MM.1S (cell line): ENCODE results near the gene TMEM204.

Experiments
- EZH2 ChIP-seq: fragments of 300-600 bp; sonication (generic); optimal IDR thresholded peaks from 2 replicates; pipeline ENCODE3; 2017; ENCODE audit warnings: low read depth, mild to moderate bottlenecking, antibody characterized with exemption, low read length, mixed read lengths
- TF ChIP-seq, protein P1 (sequence below): fragments of 300-600 bp; sonication (generic); IDR thresholded peaks from 2 replicates; pipeline ENCODE4 v1.5.1; 2016; ENCODE audit warnings: antibody characterized with exemption, low read length, mixed read lengths

DNA sequence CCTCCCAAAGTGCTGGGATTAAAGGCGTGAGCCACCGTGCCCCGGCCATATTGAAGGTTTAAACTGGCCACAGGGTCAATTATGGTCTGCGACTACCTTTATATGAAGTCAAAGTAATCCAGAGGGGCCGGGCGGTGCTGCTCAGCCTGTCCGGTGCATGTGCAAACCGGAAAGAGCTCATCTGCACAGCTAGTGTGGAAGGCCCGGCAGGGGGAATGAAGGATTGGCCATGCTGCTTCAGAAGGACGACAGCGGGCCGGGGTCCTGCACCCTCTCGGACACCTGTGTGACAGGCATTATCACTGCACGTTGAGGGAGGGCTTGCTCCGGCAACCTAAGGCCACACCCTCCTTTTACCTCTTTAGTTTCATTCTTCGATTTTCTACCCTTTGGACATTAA, 23.6 kb downstream of the TMEM204 start:
- TF ChIP-seq, protein P1, sequence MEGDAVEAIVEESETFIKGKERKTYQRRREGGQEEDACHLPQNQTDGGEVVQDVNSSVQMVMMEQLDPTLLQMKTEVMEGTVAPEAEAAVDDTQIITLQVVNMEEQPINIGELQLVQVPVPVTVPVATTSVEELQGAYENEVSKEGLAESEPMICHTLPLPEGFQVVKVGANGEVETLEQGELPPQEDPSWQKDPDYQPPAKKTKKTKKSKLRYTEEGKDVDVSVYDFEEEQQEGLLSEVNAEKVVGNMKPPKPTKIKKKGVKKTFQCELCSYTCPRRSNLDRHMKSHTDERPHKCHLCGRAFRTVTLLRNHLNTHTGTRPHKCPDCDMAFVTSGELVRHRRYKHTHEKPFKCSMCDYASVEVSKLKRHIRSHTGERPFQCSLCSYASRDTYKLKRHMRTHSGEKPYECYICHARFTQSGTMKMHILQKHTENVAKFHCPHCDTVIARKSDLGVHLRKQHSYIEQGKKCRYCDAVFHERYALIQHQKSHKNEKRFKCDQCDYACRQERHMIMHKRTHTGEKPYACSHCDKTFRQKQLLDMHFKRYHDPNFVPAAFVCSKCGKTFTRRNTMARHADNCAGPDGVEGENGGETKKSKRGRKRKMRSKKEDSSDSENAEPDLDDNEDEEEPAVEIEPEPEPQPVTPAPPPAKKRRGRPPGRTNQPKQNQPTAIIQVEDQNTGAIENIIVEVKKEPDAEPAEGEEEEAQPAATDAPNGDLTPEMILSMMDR, result no peak
- TF ChIP-seq EZH2, result no peak
